Pancreas (tissue), 10 donors: ENCODE measurements around the gene SHTN1. TPM values are rescaled to one million over a fixed set of nuclear protein-coding genes. Genes with fewer than 3 reads are reported as not detected.

ENCODE experiments used
- ATAC-seq, 4 donors: fragments of 200-7000 bp; cut with Tn5 transposase; one replicate each; pipeline versions ENCODE4 v1.8.0 to v1.9.1; 2020; ENCODE audit warnings: mild to moderate bottlenecking in 4 of 4, moderate library complexity in 4 of 4
- DNase-seq, 6 donors: peaks; one replicate each; pipeline ENCODE4 v3.0.0-alpha.2; 2020
- FAIRE-seq: peaks from 2 replicates; lab custom pipeline; 2012; peaks lifted over from hg19 to GRCh38; lab: Jason Lieb, UNC
- H3K27ac ChIP-seq, 4 donors: fragments of 200-600 bp; sonication (generic); 1 replicate in 3 of 4; 2 replicates in 1 of 4; pipeline versions ENCODE4 v1.5.0 to v1.8.0; 2020
- H3K27me3 ChIP-seq, 4 donors: fragments of 200-600 bp; one replicate each; pipeline ENCODE4 v1.8.0; 2021
- H3K36me3 ChIP-seq, 3 donors: fragments of 200-600 bp; sonication (generic) in 1 of 3; one replicate each; pipeline versions ENCODE4 v1.5.0 to v1.8.0; 2020 to 2021
- H3K4me1 ChIP-seq, 3 donors: fragments of 200-600 bp; one replicate each; pipeline ENCODE4 v1.8.0; 2021
- H3K4me3 ChIP-seq, 4 donors: fragments of 200-600 bp; sonication (generic) in 2 of 4; one replicate each; pipeline versions ENCODE4 v1.5.0 to v1.8.0; 2020 to 2021
- H3K9me3 ChIP-seq, 4 donors: fragments of 200-600 bp; one replicate each; pipeline ENCODE4 v1.8.0; 2021
- CTCF ChIP-seq, 4 donors: fragments of 200-600 bp; sonication (generic) in 3 of 4; IDR thresholded peaks; one replicate each; pipeline versions ENCODE4 v1.5.0 to v1.8.0; 2021; ENCODE audit warnings: antibody characterized with exemption in 4 of 4
- whole genome bisulfite sequencing, 2 donors: extraction: QIAGEN DNeasy Blood & Tissue Kit; methylation state at CpG; one replicate each; pipeline ENCODE4 v1.1.7; 2013; 5-methylcytosine and 5-hydroxymethylcytosine counted together
- intact Hi-C, 3 donors: fragments of 100-400 bp; cut with DNase I; formaldehyde crosslinking; loops; one replicate each; pipeline versions ENCODE4 v1.11.1 to v1.14.2; 2022
- polyA plus RNA-seq, 2 donors: library from polyadenylated mRNA; stranded (reverse); fragments of 200-250 nt; gene quantifications; one replicate each; pipeline ENCODE4 v1.2.3, GENCODE V29; 2013
- total RNA-seq, 6 donors: library from RNA; stranded (reverse); fragmentation: NEBNext Ultra II Directional in 4 of 6; extraction: Animal tissue kit (Norgen Biotek cat#: 25700) in 4 of 6; gene quantifications; one replicate each; pipeline versions ENCODE4 v1.2.1 to v1.2.4, GENCODE V29; 2021 to 2023
- donor health status: healthy with polysubstance abuse.
- donor health status: DM: no; HTN: no; CAD: no; lungs with moderate emphysema.
- donor health status: DM: no; HTN: no; CAD: no.
- donor health status: control.
- donor health status: control.
- donor health status: Bipolar disorder and iron deficiency.
- donor health status: DM: yes; HTN: yes; CAD: no.
- donor health status: DM: no; HTN: no; CAD: no.
- donor health status: DM: no; HTN: no; CAD: no.
- donor health status: DM: yes; HTN: yes; CAD: no.

The SHTN1 gene
- total and polyA plus RNA-seq, 8 donors = 12.7 to 31.6 (median 20.2) TPM

- DNase-seq (no peak), FAIRE-seq (no peak), ATAC-seq (no peak)
- Histone ChIP-seq H3K4me3 (no peak overlapping the region), H3K27ac (no peak overlapping the region), H3K36me3 (no peaks in the 10 kb centered on the region), H3K4me1 (no peaks in the 10 kb centered on the region), H3K27me3 (no peaks in the 10 kb centered on the region), H3K9me3 (no peaks in the 10 kb centered on the region)
- TF ChIP-seq CTCF (IDR thresholded peaks at IDR 0.05) = no peak
- intact Hi-C loops = no loop called here
- WGBS, 2 donors = 61 to 69% methylated on average over 7 of the region's 7 CpGs
Measured at GRCh38 chr10:116879817-116880216, 125.2 kb downstream of the SHTN1 start.

DNA sequence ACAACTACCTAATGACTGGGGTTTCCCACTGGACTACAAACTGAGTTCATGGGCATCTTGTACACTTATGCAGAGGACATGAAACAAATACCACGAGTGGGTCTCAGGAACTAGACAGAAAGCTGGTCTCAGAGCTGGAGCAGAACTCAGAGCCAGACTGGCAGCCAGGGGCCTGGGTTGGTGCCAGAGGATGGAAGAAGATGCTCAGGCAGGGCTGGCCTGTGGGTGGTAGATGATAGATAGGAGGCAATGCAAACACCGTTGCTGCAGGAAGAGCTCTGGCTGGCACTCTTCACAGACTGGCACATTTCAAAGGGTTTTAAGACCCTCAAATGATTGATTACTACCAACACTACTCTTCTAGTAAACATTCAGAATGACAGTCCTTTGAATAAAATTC is 126.9 kb downstream of the SHTN1 start:
- DNase-seq (no peak), ATAC-seq (no peak), FAIRE-seq (no peak)
- no peak overlapping the region for H3K27ac ChIP-seq
- WGBS, 2 donors = 67 to 73% methylated on average over 2 of the region's 2 CpGs
- no peak for TF ChIP-seq CTCF (IDR thresholded peaks at IDR 0.05)
- H3K4me3 ChIP-seq = no peak overlapping the region
- no peaks in the 10 kb centered on the region for H3K4me1 ChIP-seq
- H3K9me3 ChIP-seq = no peaks in the 10 kb centered on the region
- no peaks in the 10 kb centered on the region for H3K27me3 ChIP-seq
- intact Hi-C loops = no loop called here
- H3K36me3 ChIP-seq = no peaks in the 10 kb centered on the region

DNA sequence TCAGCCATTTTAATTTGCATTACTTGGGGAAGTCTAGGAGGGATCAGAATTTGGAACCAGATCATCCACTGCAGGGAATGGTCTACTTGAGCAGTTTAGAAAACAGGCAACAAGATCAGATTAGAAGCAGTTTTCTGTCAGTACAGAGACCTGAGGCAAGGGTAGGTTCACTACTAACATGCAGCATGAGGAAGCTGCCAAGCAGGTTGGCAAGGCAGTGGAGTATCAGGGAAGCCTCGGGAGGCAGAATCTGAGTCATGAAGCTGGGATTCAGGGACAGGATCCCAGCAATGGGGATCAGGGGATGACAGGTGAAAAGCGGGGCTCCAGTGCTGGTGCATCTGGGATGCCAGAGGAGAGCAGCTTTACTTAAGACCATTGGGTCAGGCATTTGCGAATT is 127.6 kb downstream of the SHTN1 start:
- no peak for ATAC-seq
- H3K9me3 ChIP-seq = no peaks in the 10 kb centered on the region
- H3K27me3 ChIP-seq = no peaks in the 10 kb centered on the region
- WGBS, 2 donors = 83% methylated on average over 3 of the region's 3 CpGs
- H3K4me3 ChIP-seq = no peak overlapping the region
- no peaks in the 10 kb centered on the region for H3K36me3 ChIP-seq
- intact Hi-C loops = no loop called here
- no peak for DNase-seq
- no peak overlapping the region for H3K27ac ChIP-seq
- TF ChIP-seq CTCF (IDR thresholded peaks at IDR 0.05) = no peak
- no peak for FAIRE-seq
- no peaks in the 10 kb centered on the region for H3K4me1 ChIP-seq

- FAIRE-seq (no peak), ATAC-seq (no peak), DNase-seq (no peak)
- Histone ChIP-seq H3K36me3 (no peaks in the 10 kb centered on the region), H3K9me3 (no peaks in the 10 kb centered on the region), H3K27me3 (no peaks in the 10 kb centered on the region), H3K27ac (no peak overlapping the region), H3K4me3 (no peak overlapping the region), H3K4me1 (no peaks in the 10 kb centered on the region)
- intact Hi-C loops = no loop called here
- TF ChIP-seq CTCF (IDR thresholded peaks at IDR 0.05) = no peak
- WGBS, 2 donors = 67 to 79% methylated on average over 2 of the region's 2 CpGs
Measured at GRCh38 chr10:116875897-116876296, 129.1 kb downstream of the SHTN1 start.

DNA sequence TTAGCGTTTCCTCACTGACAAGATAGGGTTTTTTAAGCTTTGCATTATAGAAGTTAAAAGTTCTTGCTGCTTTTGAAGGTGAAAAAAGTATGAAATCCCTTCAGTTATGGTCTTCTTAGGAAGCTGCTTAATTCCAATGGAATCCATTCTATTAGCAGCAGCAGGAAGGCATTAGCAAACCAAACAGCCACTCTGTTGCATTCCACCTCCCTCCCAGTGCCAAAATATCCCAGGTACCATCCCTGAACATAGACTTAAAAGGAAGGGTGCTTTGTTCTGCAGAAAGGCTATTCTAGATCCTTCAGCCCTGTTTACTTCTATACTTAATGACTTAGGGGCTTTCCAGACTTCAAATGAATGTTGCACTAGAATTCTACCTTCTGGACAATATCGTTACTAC is 131.9 kb downstream of the SHTN1 start:
- 44 to 51% methylated on average over 2 of the region's 2 CpGs for WGBS, 2 donors
- no peak for ATAC-seq
- intact Hi-C loops = no loop called here

More for the DNA sequence above, 131.9 kb downstream of the SHTN1 start:
- no peak for TF ChIP-seq CTCF (IDR thresholded peaks at IDR 0.05)
- no peaks in the 10 kb centered on the region for H3K9me3 ChIP-seq
- DNase-seq (no peak), FAIRE-seq (no peak)
- H3K27ac ChIP-seq = no peak overlapping the region
- no peaks in the 10 kb centered on the region for H3K4me1 ChIP-seq
- no peaks in the 10 kb centered on the region for H3K27me3 ChIP-seq
- H3K36me3 ChIP-seq = no peaks in the 10 kb centered on the region
- H3K4me3 ChIP-seq = no peak overlapping the region
